SHP77 (cell line): ENCODE measurements around the gene CREB5.
"Not testable (repeated sequence)": the region's sequence is repeated elsewhere in the genome, so short reads cannot be mapped to it uniquely, and the experiment has no call there.

ENCODE experiments used
- DNase-seq, 2 experiments: peaks; one replicate each; lab custom pipeline; 2025; lab: John Stamatoyannopoulos, UW

The CREB5 gene, protein sequence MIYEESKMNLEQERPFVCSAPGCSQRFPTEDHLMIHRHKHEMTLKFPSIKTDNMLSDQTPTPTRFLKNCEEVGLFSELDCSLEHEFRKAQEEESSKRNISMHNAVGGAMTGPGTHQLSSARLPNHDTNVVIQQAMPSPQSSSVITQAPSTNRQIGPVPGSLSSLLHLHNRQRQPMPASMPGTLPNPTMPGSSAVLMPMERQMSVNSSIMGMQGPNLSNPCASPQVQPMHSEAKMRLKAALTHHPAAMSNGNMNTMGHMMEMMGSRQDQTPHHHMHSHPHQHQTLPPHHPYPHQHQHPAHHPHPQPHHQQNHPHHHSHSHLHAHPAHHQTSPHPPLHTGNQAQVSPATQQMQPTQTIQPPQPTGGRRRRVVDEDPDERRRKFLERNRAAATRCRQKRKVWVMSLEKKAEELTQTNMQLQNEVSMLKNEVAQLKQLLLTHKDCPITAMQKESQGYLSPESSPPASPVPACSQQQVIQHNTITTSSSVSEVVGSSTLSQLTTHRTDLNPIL

DNA sequence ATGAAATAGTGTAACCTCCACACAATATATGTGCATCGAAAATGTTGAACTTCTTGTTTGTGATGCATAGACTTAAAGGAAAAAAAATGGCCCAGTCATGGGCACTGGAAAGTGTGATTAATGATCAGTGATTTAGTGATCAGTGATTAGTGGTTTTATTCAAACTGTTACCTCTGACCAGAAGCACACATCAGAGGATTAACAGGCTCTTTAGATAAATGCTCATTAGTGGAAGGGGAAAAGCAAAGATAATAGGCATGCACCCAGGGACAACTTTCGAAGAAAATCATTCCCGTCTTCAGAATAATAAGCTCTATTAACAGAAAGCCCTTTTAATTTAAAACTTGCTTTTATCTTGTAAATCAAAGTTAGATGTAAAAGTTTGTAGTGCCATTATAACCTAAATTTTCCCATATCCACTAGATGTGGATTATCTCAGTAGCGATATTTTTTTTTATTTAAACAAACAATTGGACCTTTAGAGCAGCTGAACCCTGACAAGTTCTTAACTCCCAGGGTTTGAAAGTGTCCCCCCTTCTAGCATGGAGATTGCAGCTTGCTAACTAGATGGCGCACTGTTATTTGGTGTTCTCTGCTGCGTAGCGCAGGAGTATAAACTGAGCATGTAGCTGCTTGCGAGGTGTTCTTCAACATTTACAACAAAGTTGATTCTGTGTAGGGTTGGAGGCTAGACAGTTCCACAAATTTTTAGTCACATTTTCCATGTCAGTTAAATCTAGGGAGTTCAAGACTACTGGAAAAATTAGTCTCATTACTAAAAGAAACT is at the start of gene CREB5:
TSS of gene CREB5 (plus strand) at position 643 of the 787 bp plus-strand sequence. CDS start 397 bp downstream, outside the sequence.
- no peak for DNase-seq

DNA sequence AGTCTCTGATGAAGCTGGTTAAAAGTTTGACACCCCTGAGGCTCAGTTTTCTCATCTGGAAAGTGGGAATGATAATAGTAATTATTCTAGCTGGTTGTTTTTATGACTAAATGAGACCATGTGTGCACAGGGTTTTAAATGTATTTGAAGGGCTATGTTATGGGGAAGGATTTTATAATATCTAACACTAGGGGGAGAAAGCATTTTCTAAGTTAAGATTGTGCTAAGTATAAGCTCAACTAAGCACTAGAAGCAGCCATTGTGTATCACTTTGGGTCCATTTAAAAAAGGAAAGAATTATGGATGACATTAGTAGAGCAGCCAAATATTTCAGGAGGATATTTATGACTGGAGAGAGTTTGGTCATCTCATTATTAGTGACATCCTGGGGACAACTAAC is 49.5 kb upstream of the CREB5 start:
- DNase-seq, result no peak

DNA sequence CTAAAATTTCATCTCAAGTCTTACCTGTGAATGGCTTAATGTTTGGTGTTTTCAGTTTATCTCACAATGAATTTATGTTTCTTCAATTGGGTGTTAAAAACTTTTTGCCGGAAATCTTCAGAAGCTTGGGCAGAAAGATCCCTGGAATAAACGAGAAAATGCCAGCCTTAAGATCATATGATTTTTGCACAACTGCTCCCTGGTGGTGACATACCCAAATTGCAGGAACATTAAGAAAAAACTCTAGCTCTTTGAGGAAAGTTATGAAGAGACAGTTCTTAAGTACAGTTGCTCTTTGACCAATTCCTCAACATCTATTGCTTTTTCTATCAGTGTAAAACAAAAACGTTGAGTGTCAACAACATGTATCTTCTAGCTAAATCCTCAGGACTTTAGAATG is 48.2 kb upstream of the CREB5 start:
- DNase-seq, result no peak

DNA sequence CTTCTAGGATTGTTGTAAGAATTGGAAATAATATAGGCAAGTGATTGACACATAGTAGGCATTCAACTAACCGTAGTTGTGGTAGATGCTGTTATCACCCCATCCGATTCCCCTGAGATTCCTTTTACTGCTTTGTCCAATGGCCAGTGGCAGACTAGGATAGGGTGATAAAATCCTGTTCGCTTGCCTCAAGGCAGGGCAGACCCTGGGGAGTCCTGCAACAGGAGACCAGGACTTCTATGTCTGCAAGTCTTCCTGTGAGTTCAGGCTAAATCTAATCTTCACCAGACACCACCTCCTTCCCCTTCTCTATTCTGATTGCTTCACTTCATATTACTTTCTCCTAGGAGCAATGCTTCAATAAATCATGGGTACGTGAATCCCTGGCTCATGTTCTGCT is 42.8 kb upstream of the CREB5 start:
- DNase-seq, result no peak

DNA sequence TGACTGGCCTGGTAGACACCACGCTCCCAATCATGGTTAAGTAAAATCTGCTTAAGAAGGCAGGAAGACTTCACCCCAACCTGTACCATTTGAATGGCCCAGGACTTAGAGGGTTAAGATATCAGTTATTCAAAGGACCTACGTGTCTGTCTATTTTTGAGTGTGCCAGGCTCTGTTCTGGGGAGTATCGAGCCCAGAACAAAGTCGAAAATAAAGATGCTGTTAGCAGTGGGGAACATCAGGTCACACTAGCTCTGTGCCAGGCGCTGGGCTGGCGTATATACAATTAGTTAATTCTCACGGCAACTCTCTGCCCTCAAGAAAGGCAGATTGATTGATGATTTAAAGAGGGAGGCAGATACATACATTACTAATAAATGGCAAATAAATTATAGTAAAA is 40.5 kb upstream of the CREB5 start:
- no peak for DNase-seq

DNA sequence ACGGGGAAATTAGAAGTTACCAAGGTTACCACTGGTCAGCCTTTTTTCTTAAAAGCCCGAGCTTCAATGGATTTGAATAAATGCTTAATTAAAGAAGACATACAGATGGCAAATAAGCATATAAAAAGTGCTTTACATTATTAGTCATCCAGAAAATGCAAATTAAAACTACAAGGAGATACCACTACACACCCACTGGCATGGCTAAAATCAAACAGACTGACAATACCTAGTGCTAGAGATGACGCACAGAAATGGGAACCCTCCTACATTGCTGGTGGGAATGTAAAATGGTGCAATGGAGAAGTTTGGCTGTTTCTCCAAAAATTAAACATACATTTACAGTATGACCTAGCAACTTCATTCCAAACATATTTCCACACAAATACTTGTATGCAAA is 38.3 kb upstream of the CREB5 start:
- no peak for DNase-seq

DNA sequence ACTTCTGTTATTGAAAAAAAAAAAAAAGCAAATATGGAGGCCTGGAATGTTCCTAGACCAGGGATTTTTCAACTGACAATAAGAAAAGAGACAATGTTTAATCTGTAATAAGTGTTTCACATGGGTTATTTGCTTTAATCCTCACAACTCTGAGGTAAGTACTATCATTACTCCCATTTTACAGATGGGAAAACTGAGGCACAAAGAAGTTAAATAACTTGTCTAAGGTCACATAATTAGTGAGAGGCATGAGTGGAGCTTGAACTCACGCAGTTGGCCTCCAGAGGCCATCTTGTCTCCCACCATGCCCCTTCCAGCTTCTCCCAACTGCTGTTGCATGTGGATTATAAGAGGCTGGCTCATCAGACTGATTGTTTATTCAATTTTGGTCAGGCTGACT is 36.6 kb upstream of the CREB5 start:
- no peak for DNase-seq

DNA sequence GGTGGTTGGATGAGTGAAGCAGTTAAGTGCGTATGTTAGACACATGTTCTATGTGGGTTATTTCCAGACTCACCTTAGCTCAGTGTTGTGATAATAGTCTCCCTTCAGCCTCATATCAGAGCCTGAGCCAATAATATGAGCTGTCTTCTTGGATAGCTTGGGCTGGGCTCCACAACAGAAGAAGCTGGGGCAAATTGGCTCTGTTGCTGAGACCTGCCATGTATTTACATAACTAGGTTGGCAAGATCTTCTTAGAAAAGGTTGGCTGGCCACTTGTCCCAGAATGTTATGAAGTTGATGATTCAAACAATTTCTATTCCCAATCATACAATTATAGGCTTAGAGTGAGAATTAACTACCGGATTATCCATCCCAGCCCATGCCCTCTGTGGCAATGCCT is 35.7 kb upstream of the CREB5 start:
- DNase-seq, result no peak

DNA sequence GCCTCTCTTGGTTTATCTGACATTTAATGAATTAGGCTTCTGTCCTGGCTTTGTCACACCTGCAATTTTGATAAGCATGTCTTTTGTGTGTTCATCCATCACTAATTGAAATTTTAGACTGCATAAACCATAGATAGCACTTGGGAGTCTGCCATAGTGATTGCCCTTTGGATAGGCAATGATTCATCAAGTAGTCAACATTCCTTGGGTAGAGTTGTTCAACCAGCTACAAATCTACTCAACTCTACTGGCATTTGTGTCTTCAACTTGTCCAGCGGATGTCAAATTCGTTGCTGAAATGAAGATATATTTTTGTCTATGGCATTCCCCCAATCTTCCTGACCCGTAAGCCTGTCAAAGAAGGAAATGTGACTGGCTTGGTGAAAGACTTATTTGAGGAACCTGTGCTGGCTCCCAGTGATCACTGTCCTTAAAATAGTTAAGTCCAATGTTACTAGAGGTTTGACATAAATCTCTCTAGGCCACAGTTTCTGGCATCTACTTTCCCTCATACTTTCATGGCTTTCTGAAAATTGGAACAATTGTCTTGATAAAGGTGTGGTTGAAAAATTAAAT is 33.7 kb upstream of the CREB5 start:
- no peak for DNase-seq

DNA sequence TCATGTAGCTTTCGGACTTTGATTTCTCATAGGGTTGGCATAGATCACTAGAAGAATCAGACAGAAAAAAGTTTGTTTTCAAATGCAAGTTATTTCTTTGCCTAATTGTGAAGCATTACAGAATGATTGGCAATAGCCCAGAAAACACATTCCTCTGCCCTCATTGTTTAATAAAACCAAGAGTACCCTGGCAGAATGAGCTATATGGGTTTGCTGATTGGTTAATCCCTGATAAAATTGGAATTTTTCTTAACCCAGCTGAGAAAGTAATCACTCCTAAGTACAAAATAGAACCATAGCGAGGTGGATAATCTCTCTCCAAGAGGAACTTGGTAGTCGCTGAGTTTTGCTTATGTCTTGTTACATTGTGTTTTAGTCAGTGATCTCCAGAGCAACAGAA is 30.9 kb upstream of the CREB5 start:
- no peak for DNase-seq

DNA sequence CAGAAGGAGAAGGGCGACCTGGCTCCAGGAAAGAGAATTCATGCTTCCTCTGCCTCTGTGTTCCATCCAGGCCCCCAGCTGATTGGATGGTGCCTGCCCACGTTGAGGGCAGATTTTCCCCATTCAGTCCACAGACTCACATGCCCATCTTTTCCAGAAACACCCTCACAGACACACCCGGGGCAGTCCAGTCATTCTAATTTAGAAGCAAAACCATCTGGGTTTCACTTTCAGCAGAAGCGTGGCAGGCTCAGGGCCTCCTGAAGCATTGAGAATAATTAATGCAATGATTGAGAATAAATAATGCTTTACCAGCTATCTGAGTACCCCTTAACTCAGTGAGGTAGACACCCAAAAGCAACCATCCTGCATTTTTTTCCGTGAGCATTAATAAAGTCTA is 30.2 kb upstream of the CREB5 start:
- DNase-seq, result no peak

DNA sequence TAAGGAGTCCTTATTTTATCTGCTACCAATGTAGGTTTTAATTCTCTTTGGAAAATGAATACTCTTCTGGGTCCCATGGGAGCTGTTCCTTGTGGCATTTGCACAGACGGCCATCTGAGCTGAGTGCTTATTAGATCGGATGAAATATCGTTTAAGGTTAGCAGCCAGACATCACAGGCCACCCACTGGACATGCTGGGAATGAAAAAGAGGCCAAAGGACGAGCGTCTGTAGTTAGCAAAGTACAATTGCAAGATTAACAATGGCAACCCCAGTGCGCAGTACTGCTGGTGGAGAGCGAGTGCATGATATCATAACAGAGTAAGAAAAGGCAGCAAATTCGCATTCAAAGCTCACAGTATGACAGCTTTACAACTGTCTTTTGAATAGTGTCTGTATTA is 28.3 kb upstream of the CREB5 start:
- no peak for DNase-seq

DNA sequence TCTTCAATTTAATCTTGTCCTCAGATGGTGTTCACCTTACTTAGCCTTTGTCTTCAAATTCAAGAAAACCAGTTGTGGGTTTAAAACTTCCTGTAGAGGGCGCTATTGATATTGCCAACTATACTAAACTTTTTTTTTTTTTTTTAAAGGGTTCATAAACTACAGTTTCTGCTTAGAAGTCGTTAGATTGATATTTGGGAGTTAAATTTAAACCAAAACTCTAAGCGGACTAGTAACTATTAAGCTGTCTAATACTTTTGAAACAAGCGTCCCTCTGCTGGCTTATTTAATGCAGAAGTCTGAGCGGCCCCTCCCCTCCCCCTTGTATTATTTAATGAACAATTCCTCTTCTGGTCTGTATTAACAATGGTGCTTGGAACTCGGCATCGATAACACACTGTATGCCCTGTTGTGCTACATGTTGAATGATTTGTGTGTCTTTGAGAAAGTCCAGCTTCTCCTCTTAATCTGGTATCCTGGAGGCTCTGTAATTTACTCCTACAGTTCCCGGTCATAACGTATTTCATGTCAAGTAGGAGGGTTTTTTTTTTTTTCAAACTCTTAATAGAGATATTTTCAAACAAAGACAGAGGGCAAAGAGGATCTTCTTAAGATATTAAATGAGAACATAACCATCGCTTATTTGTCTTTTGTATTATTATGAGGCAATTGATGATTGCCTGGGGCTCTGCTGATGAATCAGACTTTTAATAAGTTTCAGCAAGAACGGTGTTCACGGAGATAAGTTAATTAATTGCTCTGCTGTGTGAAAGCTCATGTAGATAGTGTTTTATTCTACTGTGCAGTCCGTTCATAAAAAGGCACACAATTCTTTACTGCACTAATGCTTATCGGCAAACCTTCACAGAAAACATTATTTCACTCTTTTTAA is 22.6 kb upstream of the CREB5 start:
- DNase-seq, result peak; percentile 44 to 76

DNA sequence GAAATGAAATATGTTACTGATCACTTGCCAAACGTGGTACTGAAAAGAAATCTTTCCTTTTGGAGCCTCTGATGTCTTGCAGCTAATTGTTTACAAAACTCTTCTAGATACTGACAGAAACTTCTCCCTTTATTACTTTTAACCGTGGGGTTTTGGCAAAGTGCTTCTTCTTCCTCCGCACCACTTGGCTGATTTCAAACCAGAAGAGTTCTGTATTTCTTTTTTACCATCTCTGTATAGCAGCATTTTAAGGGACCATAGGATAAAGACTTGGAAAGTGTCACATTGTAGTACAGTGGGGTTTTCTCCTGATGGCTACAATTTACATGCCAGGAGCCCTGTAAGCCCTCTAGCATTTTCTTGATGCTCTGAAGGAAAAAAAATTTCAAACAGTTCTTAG is 21.9 kb upstream of the CREB5 start:
- DNase-seq, result no peak

DNA sequence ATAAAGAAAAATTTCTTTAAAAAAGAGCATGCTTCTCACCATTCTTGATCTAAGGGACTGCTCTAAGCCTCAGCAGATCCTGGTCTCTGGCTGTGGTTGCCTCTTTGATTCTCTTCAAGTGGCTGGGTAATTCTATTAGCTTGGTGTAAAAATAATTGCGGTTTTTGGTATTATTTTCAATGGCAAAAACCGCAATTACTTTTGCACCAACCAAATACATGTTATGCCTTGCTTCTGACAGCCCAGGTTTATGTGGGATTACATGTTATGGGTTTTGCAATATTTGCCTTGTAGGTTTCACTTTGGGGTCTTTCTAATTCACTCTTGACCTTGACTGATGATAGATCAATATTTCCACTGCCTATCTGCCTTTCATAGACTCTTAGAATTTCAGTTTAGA is 20.0 kb upstream of the CREB5 start:
- DNase-seq, result no peak

DNA sequence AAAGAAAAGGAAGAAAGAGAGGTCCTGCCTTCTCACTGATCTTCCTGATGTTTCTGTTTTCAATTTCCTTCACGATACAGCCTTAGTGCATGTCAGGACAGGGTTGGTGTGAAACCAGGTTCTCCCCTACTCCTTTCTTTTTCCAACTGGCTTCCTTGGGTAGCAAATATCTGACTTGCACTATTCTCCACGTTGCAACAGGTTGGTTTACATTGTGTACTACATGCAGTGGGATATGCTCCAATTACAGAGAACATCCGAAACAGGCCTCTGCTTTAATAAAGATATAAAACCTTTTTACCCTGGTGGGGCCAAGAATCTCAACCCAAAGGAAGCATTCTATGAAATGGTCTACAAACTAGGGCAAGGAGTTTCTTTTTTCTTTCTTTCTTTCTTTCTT is 16.9 kb upstream of the CREB5 start:
- DNase-seq, result no peak

DNA sequence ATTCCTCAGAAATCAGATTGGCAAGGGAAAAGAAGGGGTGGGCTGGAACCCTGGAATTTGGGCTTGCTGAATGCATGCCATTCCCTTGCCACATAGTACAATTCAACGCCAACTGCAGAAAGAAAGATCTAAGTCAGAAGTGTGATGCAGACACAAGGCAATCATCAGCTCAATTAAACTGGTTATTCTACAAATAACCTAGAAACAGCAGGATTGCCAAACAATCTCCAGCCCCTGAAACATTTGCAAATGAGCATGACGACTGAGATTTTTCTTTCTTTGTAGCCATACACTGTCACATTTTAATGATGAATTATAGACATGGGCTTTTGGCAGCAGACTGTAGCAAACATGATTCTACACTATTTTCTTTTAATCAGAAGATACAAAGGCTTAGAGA is 16.5 kb upstream of the CREB5 start:
- no peak for DNase-seq

DNA sequence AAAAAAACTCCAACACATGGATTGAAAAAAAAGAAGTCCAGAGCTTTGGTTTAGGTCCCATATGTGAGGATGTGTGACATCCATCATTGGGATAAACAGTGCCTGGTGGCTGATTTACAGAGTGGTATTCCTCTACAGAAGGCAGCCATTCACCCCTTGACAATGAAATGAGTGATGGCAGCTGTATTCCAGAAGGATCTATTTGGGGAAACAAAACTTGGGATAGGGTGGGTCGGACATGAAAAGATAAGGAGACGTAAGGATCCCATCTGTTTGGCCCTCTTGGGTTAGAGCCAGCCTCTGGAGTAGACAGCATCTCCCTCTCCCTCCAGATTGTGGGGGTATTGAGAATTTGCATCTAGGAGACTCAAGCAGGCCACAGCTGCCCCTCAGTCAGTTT is 15.2 kb upstream of the CREB5 start:
- DNase-seq, result no peak

DNA sequence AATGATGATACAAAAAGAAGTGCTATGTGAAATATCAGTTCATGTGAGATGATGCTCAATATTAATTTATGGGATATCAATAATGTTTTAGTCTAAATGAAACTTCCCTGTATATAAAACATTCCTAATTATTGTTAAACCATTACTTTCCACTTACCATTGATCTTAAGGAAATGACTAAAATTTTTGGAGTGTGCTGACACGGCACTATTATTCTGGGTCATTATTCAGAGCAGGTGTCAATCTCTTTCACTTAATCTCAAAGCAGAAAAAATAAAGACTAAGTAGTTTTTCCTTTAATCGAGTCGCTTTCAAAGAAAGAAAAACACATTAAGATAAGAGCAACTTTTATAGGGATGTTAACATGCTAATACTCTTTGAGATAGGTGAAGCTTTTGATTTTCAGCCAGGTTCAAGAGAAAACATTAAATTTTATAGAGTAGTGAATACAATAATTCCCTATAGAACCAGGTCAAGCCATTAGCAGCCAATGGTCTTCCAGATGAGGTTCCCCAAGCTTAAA is 11.4 kb upstream of the CREB5 start:
- no peak for DNase-seq

DNA sequence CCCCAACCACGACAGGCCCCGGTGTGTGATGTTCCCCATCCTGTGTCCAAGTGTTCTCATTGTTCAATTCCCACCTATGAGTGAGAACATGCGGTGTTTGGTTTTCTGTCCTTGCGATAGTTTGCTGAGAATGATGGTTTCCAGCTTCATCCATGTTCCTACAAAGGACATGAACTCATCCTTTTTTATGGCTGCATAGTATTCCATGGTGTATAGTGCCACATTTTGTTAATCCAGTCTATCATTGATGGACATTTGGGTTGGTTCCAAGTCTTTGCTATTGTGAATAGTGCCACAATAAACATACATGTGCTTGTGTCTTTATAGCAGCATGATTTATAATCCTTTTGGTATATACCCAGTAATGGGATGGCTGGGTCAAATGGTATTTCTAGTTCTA is 10.8 kb upstream of the CREB5 start:
- not testable (repeated sequence) for DNase-seq

DNA sequence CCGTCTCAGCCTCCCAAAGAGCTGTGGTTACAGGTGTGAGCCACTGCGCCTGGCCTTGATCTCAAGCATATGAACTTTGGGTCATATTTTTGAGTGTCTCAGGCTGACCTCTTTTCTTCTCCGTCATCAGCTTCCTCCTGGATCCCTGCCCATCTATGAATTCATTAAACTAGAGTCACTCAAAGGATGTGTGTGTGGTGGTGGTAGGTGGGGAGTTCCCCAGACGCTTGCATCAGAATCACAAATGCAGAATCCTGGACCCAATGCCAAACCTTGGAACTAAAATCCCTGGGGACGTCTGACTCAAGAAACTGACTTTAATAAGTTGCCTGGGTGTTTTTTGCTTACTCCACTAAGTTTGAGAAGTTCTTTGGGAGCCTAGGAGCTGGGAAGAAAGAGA is 6.7 kb upstream of the CREB5 start:
- DNase-seq, result no peak

DNA sequence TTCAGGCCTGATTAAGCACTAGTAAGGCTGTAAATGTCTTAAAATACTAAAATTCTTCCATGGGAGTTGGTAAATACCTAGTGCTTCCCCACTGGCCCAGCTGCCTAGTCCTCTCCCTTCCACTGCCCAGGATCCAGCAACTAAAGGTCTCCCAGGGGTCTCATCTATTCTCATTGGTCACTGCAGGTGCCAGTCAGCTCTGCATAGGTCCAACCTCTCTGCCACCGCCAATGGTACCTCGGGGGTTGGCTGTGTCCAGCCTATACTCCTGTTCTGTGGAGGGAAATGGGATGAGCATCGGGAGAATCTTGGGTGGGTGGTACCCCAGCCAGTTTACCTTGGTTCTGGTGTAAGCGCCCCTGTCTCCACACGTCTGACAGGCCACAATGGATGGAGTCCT is 6.1 kb upstream of the CREB5 start:
- no peak for DNase-seq
